Astrocyte of the cerebellum (primary cell): ENCODE results near the gene APOF.

Experiments
- DNase-seq: peaks from one replicate; pipeline ENCODE4 v3.0.0-alpha.2; 2011; ENCODE audit warnings: low read depth
- H3K4me3 ChIP-seq: 2 replicates; pipeline ENCODE4 v1.5.1; 2011; ENCODE audit warnings: mild to moderate bottlenecking, low read depth, low read length, moderate library complexity
- CTCF ChIP-seq: IDR thresholded peaks from 2 replicates; pipeline ENCODE4 v1.5.1; 2012; ENCODE audit warnings: low read length, low read depth, moderate library complexity, mild to moderate bottlenecking; ENCODE audit errors: missing control alignments
- in situ Hi-C: cut with HindIII; loops from 2 replicates; pipeline ENCODE4 v1.10.0; 2017; ENCODE audit warnings: low sequenced_read_pairs

The APOF gene

GRCh38 chr12:56315622-56316473, 46.8 kb downstream of the APOF start, which contains the start of gene CNPY2:
CNPY2 (minus strand) TSS chr12:56315988; CDS start chr12:56315217, 771 bp downstream.
- H3K4me3 ChIP-seq: peak within 1 kb of the TSS; percentile 95
- in situ Hi-C loops: no loop called here
- no peak for TF ChIP-seq CTCF
- DNase-seq: peak; percentile 94

- in situ Hi-C loops: no loop called here
- DNase-seq: no peak
- no peak for TF ChIP-seq CTCF
- H3K4me3 ChIP-seq: peak overlapping the region; percentile 95
Measured at GRCh38 chr12:56315249-56315621, 47.4 kb downstream of the APOF start.

GRCh38 chr12:56311003-56311402, 51.7 kb downstream of the APOF start:
- no peak for DNase-seq
- no peak for TF ChIP-seq CTCF
- no peak overlapping the region for H3K4me3 ChIP-seq
- in situ Hi-C loops: no loop called here
